Activated CD8-positive, alpha-beta T cell treated with anti-CD3 and anti-CD28 coated beads for 36 hours (primary cell): Measurements from ENCODE around the gene HEATR3. TPM values are rescaled to one million over a fixed set of nuclear protein-coding genes. Genes with fewer than 3 reads are reported as not detected.

ENCODE experiments used
- ATAC-seq: fragments of 200-7000 bp; cut with Tn5 transposase; one replicate; pipeline ENCODE4 v1.10.0; 2021; ENCODE audit warnings: mild to moderate bottlenecking, moderate library complexity
- CTCF ChIA-PET: fragments of 350-600 bp; sonication (Branson Sonifier 250); formaldehyde crosslinking; loops from one replicate; lab custom pipeline; 2021; ENCODE audit warnings: antibody characterized with exemption; lab: Charles Lee
- POLR2A ChIA-PET: fragments of 350-600 bp; sonication (Branson Sonifier 250); formaldehyde crosslinking; loops from one replicate; lab custom pipeline; 2021; ENCODE audit warnings: antibody characterized with exemption; lab: Charles Lee
- DNase-seq: peaks from one replicate; pipeline ENCODE4 v3.0.0-alpha.2; 2020
- H3K27ac Mint-ChIP-seq: one replicate; pipeline ENCODE4 v1.8.0; 2021; ENCODE audit warnings: mild to moderate bottlenecking, mixed read lengths
- H3K27me3 Mint-ChIP-seq: one replicate; pipeline ENCODE4 v1.8.0; 2021; ENCODE audit warnings: mixed read lengths
- H3K36me3 Mint-ChIP-seq: one replicate; pipeline ENCODE4 v1.8.0; 2021; ENCODE audit warnings: low read depth, mixed read lengths
- H3K4me1 Mint-ChIP-seq: one replicate; pipeline ENCODE4 v1.8.0; 2021; ENCODE audit warnings: low read depth, mixed read lengths
- H3K4me3 Mint-ChIP-seq: one replicate; pipeline ENCODE4 v1.8.0; 2021; ENCODE audit warnings: mild to moderate bottlenecking, moderate library complexity, mixed read lengths
- H3K9me3 Mint-ChIP-seq: one replicate; pipeline ENCODE4 v1.8.0; 2021; ENCODE audit warnings: mixed read lengths
- CTCF ChIP-seq: fragments of 200-600 bp; IDR thresholded peaks from one replicate; pipeline ENCODE4 v1.8.0; 2022; ENCODE audit warnings: antibody characterized with exemption, mild to moderate bottlenecking
- intact Hi-C: fragments of 100-400 bp; cut with micrococcal nuclease; formaldehyde crosslinking; loops from one replicate; pipeline ENCODE4 v1.10.0; 2022
- total RNA-seq, 2 experiments: library from RNA; stranded (reverse); gene quantifications; one replicate each; pipeline ENCODE4 v1.2.3, GENCODE V29; 2021

The HEATR3 gene
- total RNA-seq, 2 experiments from 2014 or later, result 23.6 to 29.6 TPM

GRCh38 chr16:50040018-50040417 is 25.8 kb upstream of the HEATR3 start:
- H3K9me3 Mint-ChIP-seq, result no peaks in the 10 kb centered on the region
- H3K27me3 Mint-ChIP-seq, result no peaks in the 10 kb centered on the region
- ChIA-PET CTCF (interaction anchor here (1.6 kb wide), 1 partner anchor 15 kb away, joined by 11 read pairs; the partner anchor contains the start of gene CNEP1R1), POLR2A (interaction anchor here (0.6 to 1.0 kb wide), 2 partner anchors 11 to 760 kb away, joined by 3 read pairs; no protein-coding TSS in a partner anchor)
- no peak for TF ChIP-seq CTCF
- H3K27ac Mint-ChIP-seq, result no peak overlapping the region
- ATAC-seq, result no peak
- no peak for DNase-seq
- H3K4me3 Mint-ChIP-seq, result no peak overlapping the region
- H3K4me1 Mint-ChIP-seq, result peaks cover 7% of the 10 kb centered on the region
- H3K36me3 Mint-ChIP-seq, result peaks cover 7% of the 10 kb centered on the region
- intact Hi-C loops, result no loop called here

GRCh38 chr16:50040710-50041109 is 25.1 kb upstream of the HEATR3 start:
- no peak for ATAC-seq
- Mint-ChIP-seq H3K4me1 (peaks cover 7% of the 10 kb centered on the region), H3K9me3 (no peaks in the 10 kb centered on the region), H3K36me3 (peaks cover 7% of the 10 kb centered on the region), H3K27me3 (no peaks in the 10 kb centered on the region), H3K4me3 (no peak overlapping the region), H3K27ac (no peak overlapping the region)
- intact Hi-C loops, result no loop called here
- CTCF ChIA-PET, result interaction anchor here (1.6 kb wide), 1 partner anchor 15 kb away, joined by 11 read pairs; the partner anchor contains the start of gene CNEP1R1
- POLR2A ChIA-PET, result interaction anchor here (1.0 kb wide), 1 partner anchor 759 kb away, joined by 3 read pairs; no protein-coding TSS in a partner anchor
- no peak for TF ChIP-seq CTCF
- DNase-seq, result no peak

GRCh38 chr16:50043358-50043757 is 22.4 kb upstream of the HEATR3 start:
- Mint-ChIP-seq H3K9me3 (no peaks in the 10 kb centered on the region), H3K27ac (no peak overlapping the region), H3K4me1 (peaks cover 6% of the 10 kb centered on the region), H3K27me3 (no peaks in the 10 kb centered on the region), H3K36me3 (peaks cover 3% of the 10 kb centered on the region), H3K4me3 (no peak overlapping the region)
- intact Hi-C loops, result no loop called here
- ATAC-seq (no peak), DNase-seq (no peak)
- TF ChIP-seq CTCF, result no peak
- ChIA-PET POLR2A (no interaction called here), CTCF (no interaction called here)

GRCh38 chr16:50045412-50045811 is 20.4 kb upstream of the HEATR3 start:
- Mint-ChIP-seq H3K27me3 (no peaks in the 10 kb centered on the region), H3K4me3 (no peak overlapping the region), H3K36me3 (no peaks in the 10 kb centered on the region), H3K9me3 (no peaks in the 10 kb centered on the region), H3K4me1 (no peaks in the 10 kb centered on the region), H3K27ac (no peak overlapping the region)
- DNase-seq (no peak), ATAC-seq (no peak)
- no peak for TF ChIP-seq CTCF
- POLR2A ChIA-PET, result no interaction called here
- CTCF ChIA-PET, result no interaction called here
- intact Hi-C loops, result no loop called here

GRCh38 chr16:50046853-50047252 is 18.9 kb upstream of the HEATR3 start:
- intact Hi-C loops, result no loop called here
- ChIA-PET CTCF (interaction anchor here (1.1 kb wide), 1 partner anchor 22 kb away, joined by 3 read pairs; the partner anchor contains the start of gene CNEP1R1), POLR2A (no interaction called here)
- TF ChIP-seq CTCF, result no peak
- ATAC-seq (no peak), DNase-seq (no peak)
- Mint-ChIP-seq H3K36me3 (no peaks in the 10 kb centered on the region), H3K27ac (no peak overlapping the region), H3K4me1 (no peaks in the 10 kb centered on the region), H3K4me3 (no peak overlapping the region), H3K9me3 (no peaks in the 10 kb centered on the region), H3K27me3 (peaks cover 5% of the 10 kb centered on the region)
